Lung (tissue), 12 donors: ENCODE data around the gene NINL. TPM values are rescaled to one million over a fixed set of nuclear protein-coding genes. Genes with fewer than 3 reads are reported as not detected.
A peak's percentile ranks its signal among the peaks of the same experiment; 100 is the strongest.

Experiments used
- ATAC-seq: fragments of 200-7000 bp; cut with Tn5 transposase; one replicate; pipeline ENCODE4 v1.9.1; 2020; ENCODE audit warnings: moderate number of reproducible peaks; ENCODE audit not compliant: insufficient read depth, low FRiP score
- DNase-seq, 3 donors: peaks; one replicate each; pipeline ENCODE4 v3.0.0-alpha.2; 2013 to 2017
- H3K27ac ChIP-seq, 2 donors: one replicate each; pipeline ENCODE4 v1.5.1; 2013; ENCODE audit warnings: mild to moderate bottlenecking in 2 of 2, moderate library complexity in 2 of 2, control low read depth in 1 of 2, inconsistent platforms in 1 of 2, low read depth in 1 of 2, low read length in 1 of 2
- H3K27me3 ChIP-seq, 3 donors: one replicate each; pipeline ENCODE4 v1.5.1; 2013; ENCODE audit warnings: low read length in 2 of 3; ENCODE audit not compliant: control insufficient read depth in 3 of 3, insufficient read depth in 3 of 3
- H3K36me3 ChIP-seq, 4 donors: one replicate each; pipeline ENCODE4 v1.5.1; 2013; ENCODE audit warnings: low read length in 4 of 4, mild to moderate bottlenecking in 1 of 4, moderate library complexity in 1 of 4; ENCODE audit not compliant: control insufficient read depth in 4 of 4, insufficient read depth in 4 of 4
- H3K4me1 ChIP-seq, 5 donors: one replicate each; pipeline ENCODE4 v1.5.1; 2013; ENCODE audit warnings: low read length in 5 of 5, mild to moderate bottlenecking in 2 of 5, moderate library complexity in 1 of 5; ENCODE audit not compliant: control insufficient read depth in 5 of 5, insufficient read depth in 5 of 5
- H3K4me3 ChIP-seq: one replicate; pipeline ENCODE4 v1.5.1; 2013; ENCODE audit warnings: mild to moderate bottlenecking, control low read depth, moderate library complexity
- H3K9ac ChIP-seq, 2 donors: one replicate each; pipeline ENCODE4 v1.5.1; 2013; ENCODE audit warnings: low read length in 2 of 2, control low read depth in 1 of 2; ENCODE audit not compliant: insufficient read depth in 1 of 2
- H3K9me3 ChIP-seq, 4 donors: one replicate each; pipeline ENCODE4 v1.5.1; 2013; ENCODE audit warnings: low read length in 3 of 4, mild to moderate bottlenecking in 1 of 4, moderate library complexity in 1 of 4; ENCODE audit not compliant: control insufficient read depth in 4 of 4, insufficient read depth in 3 of 4
- CTCF ChIP-seq: IDR thresholded peaks from 2 replicates; pipeline ENCODE4 v1.5.1; 2012; ENCODE audit warnings: mild to moderate bottlenecking; ENCODE audit errors: control extremely low read depth, extremely low read depth
- WGBS, 2 donors: extraction: QIAGEN DNeasy Blood & Tissue Kit; methylation state at CpG; one replicate each; pipeline ENCODE4 v1.1.7; 2013; 5-methylcytosine and 5-hydroxymethylcytosine counted together
- polyA plus RNA-seq, 2 donors: library from polyadenylated mRNA; stranded (reverse); fragments of 200-250 nt; gene quantifications; one replicate each; pipeline ENCODE4 v1.2.1, GENCODE V29; 2013
- total RNA-seq, 2 donors: library from RNA; depleted of rRNA in 1 of 2; stranded (reverse); fragments of >200 nt in 1 of 2; gene quantifications; one replicate each; pipeline ENCODE4 v1.2.1, GENCODE V29; 2014 to 2021
- donor health status: control.
- donor health status: control.
- donor health status: Bipolar disorder and iron deficiency.
- donor health status: healthy.
- donor health status: DM: yes; HTN: yes; CAD: no.

The NINL gene
- total and polyA plus RNA-seq, 4 donors, result 4.5 to 25.9 (median 12.0) TPM

GRCh38 chr20:25535762-25536161 lies 49.6 kb downstream of the NINL start:
- Histone ChIP-seq H3K9ac (no peak overlapping the region), H3K9me3 (peaks cover 0 to 2% (median 0%) of the 10 kb centered on the region in 4 donors), H3K4me1 (peaks cover 0 to 45% (median 20%) of the 10 kb centered on the region in 5 donors), H3K36me3 (no peaks in the 10 kb centered on the region), H3K27ac (no peak overlapping the region), H3K4me3 (no peak overlapping the region), H3K27me3 (no peaks in the 10 kb centered on the region)
- DNase-seq (peak in 1 of 3 donors; percentile 59), ATAC-seq (no peak)
- TF ChIP-seq CTCF, result no peak
- WGBS, 2 donors, result 86 to 96% methylated on average over 6 of the region's 6 CpGs

GRCh38 chr20:25534845-25535244 lies 50.5 kb downstream of the NINL start:
- no peak overlapping the region for H3K9ac ChIP-seq
- H3K9me3 ChIP-seq, result peaks cover 0 to 2% (median 0%) of the 10 kb centered on the region in 4 donors
- 95 to 96% methylated on average over 7 of the region's 7 CpGs for WGBS, 2 donors
- no peaks in the 10 kb centered on the region for H3K27me3 ChIP-seq
- no peaks in the 10 kb centered on the region for H3K36me3 ChIP-seq
- H3K27ac ChIP-seq, result no peak overlapping the region
- H3K4me1 ChIP-seq, result peaks cover 0 to 36% (median 16%) of the 10 kb centered on the region in 5 donors
- no peak for DNase-seq
- ATAC-seq, result no peak
- no peak overlapping the region for H3K4me3 ChIP-seq
- TF ChIP-seq CTCF, result no peak

GRCh38 chr20:25533920-25534700 lies 51.2 kb downstream of the NINL start:
- Histone ChIP-seq H3K4me3 (no peak overlapping the region), H3K27me3 (no peaks in the 10 kb centered on the region), H3K27ac (no peak overlapping the region), H3K36me3 (no peaks in the 10 kb centered on the region), H3K9me3 (peaks cover 0 to 2% (median 0%) of the 10 kb centered on the region in 4 donors), H3K4me1 (peaks cover 0 to 28% (median 9%) of the 10 kb centered on the region in 5 donors), H3K9ac (no peak overlapping the region)
- DNase-seq, result no peak
- no peak for TF ChIP-seq CTCF
- 68 to 73% methylated on average over 4 of the region's 4 CpGs for WGBS, 2 donors
- no peak for ATAC-seq
